SK-N-SH (cell line): ENCODE results near the gene RICTOR.

ENCODE experiments used
- FOXM1 ChIP-seq: IDR thresholded peaks from 2 replicates; pipeline ENCODE4 v1.4.0; 2012; ENCODE audit warnings: low read depth, mild to moderate bottlenecking
- GATA2 ChIP-seq: sonication (generic); formaldehyde crosslinking; IDR thresholded peaks from 2 replicates; pipeline ENCODE4 v1.5.0; 2020; ENCODE audit warnings: mild to moderate bottlenecking, missing genetic modification reagents
- MEF2A ChIP-seq: IDR thresholded peaks from 2 replicates; pipeline ENCODE4 v1.4.0; 2012; ENCODE audit warnings: low read depth, borderline replicate concordance
- SMC3 ChIP-seq: IDR thresholded peaks from 2 replicates; pipeline ENCODE4 v1.6.1; 2012; ENCODE audit warnings: low read depth, low read length, improper control_type of control experiment
- USF2 ChIP-seq: fragments of 150-350 bp; IDR thresholded peaks from 2 replicates; pipeline ENCODE4 v1.6.1; 2017; ENCODE audit warnings: antibody characterized with exemption, low read length, low read depth, borderline replicate concordance
- TF ChIP-seq, protein P1 (sequence below): IDR thresholded peaks from 2 replicates; pipeline ENCODE4; 2012
- TF ChIP-seq, protein P2 (sequence below): fragments of 200-600 bp; sonication (generic); IDR thresholded peaks from 2 replicates; pipeline ENCODE4 v1.6.1; 2017; ENCODE audit warnings: antibody characterized with exemption, mild to moderate bottlenecking, moderate library complexity
- TF ChIP-seq, protein P3 (sequence below): IDR thresholded peaks from 2 replicates; pipeline ENCODE4 v1.6.1; 2012; ENCODE audit warnings: mild to moderate bottlenecking, low read depth, low read length, moderate library complexity

GRCh38 chr5:39001683-39002082, 72.5 kb downstream of the RICTOR start:
- TF ChIP-seq, protein P1, sequence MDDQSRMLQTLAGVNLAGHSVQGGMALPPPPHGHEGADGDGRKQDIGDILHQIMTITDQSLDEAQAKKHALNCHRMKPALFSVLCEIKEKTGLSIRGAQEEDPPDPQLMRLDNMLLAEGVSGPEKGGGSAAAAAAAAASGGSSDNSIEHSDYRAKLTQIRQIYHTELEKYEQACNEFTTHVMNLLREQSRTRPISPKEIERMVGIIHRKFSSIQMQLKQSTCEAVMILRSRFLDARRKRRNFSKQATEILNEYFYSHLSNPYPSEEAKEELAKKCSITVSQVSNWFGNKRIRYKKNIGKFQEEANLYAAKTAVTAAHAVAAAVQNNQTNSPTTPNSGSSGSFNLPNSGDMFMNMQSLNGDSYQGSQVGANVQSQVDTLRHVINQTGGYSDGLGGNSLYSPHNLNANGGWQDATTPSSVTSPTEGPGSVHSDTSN: no peak
- TF ChIP-seq, protein P2, sequence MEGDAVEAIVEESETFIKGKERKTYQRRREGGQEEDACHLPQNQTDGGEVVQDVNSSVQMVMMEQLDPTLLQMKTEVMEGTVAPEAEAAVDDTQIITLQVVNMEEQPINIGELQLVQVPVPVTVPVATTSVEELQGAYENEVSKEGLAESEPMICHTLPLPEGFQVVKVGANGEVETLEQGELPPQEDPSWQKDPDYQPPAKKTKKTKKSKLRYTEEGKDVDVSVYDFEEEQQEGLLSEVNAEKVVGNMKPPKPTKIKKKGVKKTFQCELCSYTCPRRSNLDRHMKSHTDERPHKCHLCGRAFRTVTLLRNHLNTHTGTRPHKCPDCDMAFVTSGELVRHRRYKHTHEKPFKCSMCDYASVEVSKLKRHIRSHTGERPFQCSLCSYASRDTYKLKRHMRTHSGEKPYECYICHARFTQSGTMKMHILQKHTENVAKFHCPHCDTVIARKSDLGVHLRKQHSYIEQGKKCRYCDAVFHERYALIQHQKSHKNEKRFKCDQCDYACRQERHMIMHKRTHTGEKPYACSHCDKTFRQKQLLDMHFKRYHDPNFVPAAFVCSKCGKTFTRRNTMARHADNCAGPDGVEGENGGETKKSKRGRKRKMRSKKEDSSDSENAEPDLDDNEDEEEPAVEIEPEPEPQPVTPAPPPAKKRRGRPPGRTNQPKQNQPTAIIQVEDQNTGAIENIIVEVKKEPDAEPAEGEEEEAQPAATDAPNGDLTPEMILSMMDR: no peak
- TF ChIP-seq FOXM1: no peak
- no peak for TF ChIP-seq MEF2A
- no peak for TF ChIP-seq USF2
- TF ChIP-seq GATA2: no peak
- no peak for TF ChIP-seq SMC3
- TF ChIP-seq, protein P3, sequence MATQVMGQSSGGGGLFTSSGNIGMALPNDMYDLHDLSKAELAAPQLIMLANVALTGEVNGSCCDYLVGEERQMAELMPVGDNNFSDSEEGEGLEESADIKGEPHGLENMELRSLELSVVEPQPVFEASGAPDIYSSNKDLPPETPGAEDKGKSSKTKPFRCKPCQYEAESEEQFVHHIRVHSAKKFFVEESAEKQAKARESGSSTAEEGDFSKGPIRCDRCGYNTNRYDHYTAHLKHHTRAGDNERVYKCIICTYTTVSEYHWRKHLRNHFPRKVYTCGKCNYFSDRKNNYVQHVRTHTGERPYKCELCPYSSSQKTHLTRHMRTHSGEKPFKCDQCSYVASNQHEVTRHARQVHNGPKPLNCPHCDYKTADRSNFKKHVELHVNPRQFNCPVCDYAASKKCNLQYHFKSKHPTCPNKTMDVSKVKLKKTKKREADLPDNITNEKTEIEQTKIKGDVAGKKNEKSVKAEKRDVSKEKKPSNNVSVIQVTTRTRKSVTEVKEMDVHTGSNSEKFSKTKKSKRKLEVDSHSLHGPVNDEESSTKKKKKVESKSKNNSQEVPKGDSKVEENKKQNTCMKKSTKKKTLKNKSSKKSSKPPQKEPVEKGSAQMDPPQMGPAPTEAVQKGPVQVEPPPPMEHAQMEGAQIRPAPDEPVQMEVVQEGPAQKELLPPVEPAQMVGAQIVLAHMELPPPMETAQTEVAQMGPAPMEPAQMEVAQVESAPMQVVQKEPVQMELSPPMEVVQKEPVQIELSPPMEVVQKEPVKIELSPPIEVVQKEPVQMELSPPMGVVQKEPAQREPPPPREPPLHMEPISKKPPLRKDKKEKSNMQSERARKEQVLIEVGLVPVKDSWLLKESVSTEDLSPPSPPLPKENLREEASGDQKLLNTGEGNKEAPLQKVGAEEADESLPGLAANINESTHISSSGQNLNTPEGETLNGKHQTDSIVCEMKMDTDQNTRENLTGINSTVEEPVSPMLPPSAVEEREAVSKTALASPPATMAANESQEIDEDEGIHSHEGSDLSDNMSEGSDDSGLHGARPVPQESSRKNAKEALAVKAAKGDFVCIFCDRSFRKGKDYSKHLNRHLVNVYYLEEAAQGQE: no peak
